ENCODE data around the gene GNG2.

GRCh38 chr14:52014601-52015267, 154.3 kb downstream of the GNG2 start:
- TF ChIP-seq CTCF (IDR thresholded peaks at IDR 0.05), result no peak
- no peak for TF ChIP-seq POLR2A (IDR thresholded peaks at IDR 0.05)

Data from thyroid gland (tissue), 4 donors.